AG04449 (cell line): Measurements from ENCODE around the gene FAM114A2.

Source experiments
- CTCF ChIA-PET: fragments of 350-600 bp; formaldehyde crosslinking; extraction: SDS; loops from one replicate; lab custom pipeline; 2021; ENCODE audit warnings: antibody characterized with exemption; lab: Yijun Ruan, JAX
- POLR2A ChIA-PET: fragments of 400-600, 350-600 bp; formaldehyde crosslinking; extraction: SDS; loops from one replicate; lab custom pipeline; 2020; ENCODE audit warnings: antibody characterized with exemption, inconsistent platforms; lab: Yijun Ruan, JAX
- DNase-seq: peaks from one replicate; pipeline ENCODE4 v3.0.0-alpha.2; 2010; ENCODE audit warnings: low read depth, low spot score
- H3K4me3 ChIP-seq: 2 replicates; pipeline ENCODE4 v1.5.1; 2011; ENCODE audit warnings: low read depth, mild to moderate bottlenecking, control low read depth, low read length
- CTCF ChIP-seq: IDR thresholded peaks from one replicate; pipeline ENCODE4 v1.5.1; 2011; ENCODE audit warnings: mild to moderate bottlenecking, moderate library complexity, low read length, control low read depth, inconsistent platforms; ENCODE audit not compliant: insufficient read depth; ENCODE audit errors: missing control alignments

Gene FAM114A2

GRCh38 chr5:153957205-153957604 is 81.5 kb downstream of the FAM114A2 start:
- CTCF ChIA-PET, result no interaction called here
- POLR2A ChIA-PET, result no interaction called here
- TF ChIP-seq CTCF, result no peak
- no peak overlapping the region for H3K4me3 ChIP-seq
- no peak for DNase-seq

- no peak for DNase-seq
- CTCF ChIA-PET, result interaction anchor here (1.0 to 2.9 kb wide), 2 partner anchors 11 to 242 kb away, joined by 3 to 9 read pairs; no protein-coding TSS in a partner anchor
- POLR2A ChIA-PET, result interaction anchor here (0.6 kb wide), 1 partner anchor 106 kb away, joined by 3 read pairs; no protein-coding TSS in a partner anchor
- no peak for TF ChIP-seq CTCF
- H3K4me3 ChIP-seq, result no peak overlapping the region
These were observed 85.3 kb downstream of the FAM114A2 start for GRCh38 chr5:153953411-153953810.

- CTCF ChIA-PET, result interaction anchor here (0.7 to 2.9 kb wide), 3 partner anchors 12 to 457 kb away, joined by 3 to 9 read pairs (median 3); no protein-coding TSS in a partner anchor
- POLR2A ChIA-PET, result interaction anchor here (0.6 kb wide), 1 partner anchor 106 kb away, joined by 3 read pairs; no protein-coding TSS in a partner anchor
- DNase-seq, result no peak
- no peak overlapping the region for H3K4me3 ChIP-seq
- no peak for TF ChIP-seq CTCF
These were observed 85.8 kb downstream of the FAM114A2 start for GRCh38 chr5:153952893-153953292.

- ChIA-PET CTCF (interaction anchor here (1.1 to 2.9 kb wide), 2 partner anchors 12 to 15 kb away, joined by 3 to 9 read pairs; no protein-coding TSS in a partner anchor), POLR2A (no interaction called here)
- no peak overlapping the region for H3K4me3 ChIP-seq
- TF ChIP-seq CTCF, result no peak
- DNase-seq, result no peak
These were observed 86.7 kb downstream of the FAM114A2 start for GRCh38 chr5:153952057-153952456.

GRCh38 chr5:153941265-153941664 is 97.4 kb downstream of the FAM114A2 start:
- POLR2A ChIA-PET, result no interaction called here

More at GRCh38 chr5:153941265-153941664, 97.4 kb downstream of the FAM114A2 start:
- DNase-seq, result no peak
- H3K4me3 ChIP-seq, result no peak overlapping the region
- TF ChIP-seq CTCF, result no peak
- CTCF ChIA-PET, result no interaction called here
